ENCODE measurements around the gene DIAPH1. TPM values are rescaled to one million over a fixed set of nuclear protein-coding genes. Genes with fewer than 3 reads are reported as not detected.

DIAPH1 gene
- total RNA-seq, 4 donors from 2014 or later: 48.2 to 65.0 (median 55.0) TPM

DNA sequence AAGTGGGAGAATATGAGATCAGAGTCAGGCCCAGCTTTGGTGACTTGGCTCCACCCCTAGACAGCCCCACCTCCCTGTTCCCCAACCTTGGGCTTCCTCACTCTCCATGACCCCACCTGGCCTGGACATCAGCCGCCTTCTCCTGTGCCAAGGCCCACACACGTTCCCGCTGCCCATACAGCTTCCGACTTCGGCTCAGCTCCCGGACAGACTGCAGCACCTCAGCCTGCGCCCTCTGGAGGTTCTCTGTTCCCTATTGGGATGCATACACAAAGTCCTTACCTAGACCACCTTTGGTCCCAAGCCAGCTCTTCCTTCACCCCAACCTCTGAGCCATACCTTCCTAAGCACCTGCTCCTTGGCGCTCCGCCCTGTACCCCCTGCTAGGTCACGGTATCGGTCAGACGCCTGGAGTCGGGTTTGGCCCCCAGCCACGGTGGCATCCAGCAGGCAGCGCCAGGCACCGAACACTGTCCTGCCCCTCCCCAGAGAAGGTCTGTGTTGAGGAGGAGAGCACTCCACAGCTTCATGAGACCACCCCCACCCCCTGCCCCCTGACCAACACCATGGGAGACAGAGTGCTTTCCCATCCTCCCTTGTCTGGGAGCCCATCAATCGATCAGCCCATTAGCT, 30.4 kb upstream of the DIAPH1 start:
- TF ChIP-seq CTCF (IDR thresholded peaks at IDR 0.05; ENCODE audit: low read depth): no peak

GRCh38 chr5:141647851-141648250, 29.1 kb upstream of the DIAPH1 start:
- no peak for TF ChIP-seq CTCF (IDR thresholded peaks at IDR 0.05; ENCODE audit: low read depth)

- TF ChIP-seq CTCF (IDR thresholded peaks at IDR 0.05; ENCODE audit: low read depth): no peak
Measured at GRCh38 chr5:141647242-141647641, 28.4 kb upstream of the DIAPH1 start.

- TF ChIP-seq CTCF (IDR thresholded peaks at IDR 0.05; ENCODE audit: low read depth): no peak
Measured at GRCh38 chr5:141646026-141646425, 27.2 kb upstream of the DIAPH1 start.

DNA sequence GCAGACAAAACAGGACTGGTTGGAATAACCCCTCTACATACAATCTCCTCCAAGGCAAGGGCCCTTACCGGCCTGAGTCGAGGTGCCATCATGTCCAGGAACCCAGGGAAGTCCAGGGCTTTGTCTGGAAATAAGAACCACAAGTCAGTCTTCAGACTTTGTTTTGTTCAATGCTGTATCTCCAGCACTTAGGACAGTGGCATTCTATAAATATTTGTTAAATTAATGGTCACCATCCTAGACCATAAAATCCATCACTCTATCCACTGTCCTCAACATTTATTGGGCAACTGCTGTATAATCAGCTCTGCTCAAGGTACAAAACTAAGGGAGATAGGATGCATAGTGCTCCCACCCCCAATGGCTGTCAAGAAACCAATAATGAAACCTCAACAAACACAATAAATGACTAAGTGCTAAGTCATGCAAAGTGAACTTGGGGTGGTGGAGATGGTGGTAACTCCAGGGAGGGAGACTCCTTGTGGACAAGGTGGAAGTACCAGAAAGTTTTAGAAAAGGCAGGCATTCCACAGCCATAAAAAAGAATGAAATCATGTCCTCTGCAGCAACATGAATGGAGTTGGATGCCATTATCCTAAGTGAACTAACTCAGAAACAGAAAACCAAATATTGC, 23.0 kb upstream of the DIAPH1 start:
- TF ChIP-seq CTCF (IDR thresholded peaks at IDR 0.05; ENCODE audit: low read depth): no peak

GRCh38 chr5:141640698-141641097, 21.9 kb upstream of the DIAPH1 start:
- TF ChIP-seq CTCF (IDR thresholded peaks at IDR 0.05; ENCODE audit: low read depth): no peak

- no peak for TF ChIP-seq CTCF (IDR thresholded peaks at IDR 0.05; ENCODE audit: low read depth)
Measured at GRCh38 chr5:141640051-141640415, 21.2 kb upstream of the DIAPH1 start.
